PC-9 (cell line): ENCODE data around the gene EXOC4. TPM values are rescaled to one million over a fixed set of nuclear protein-coding genes. Genes with fewer than 3 reads are reported as not detected.

Source experiments
- BruUV-seq: library from RNA; stranded (reverse); fragments of 400-500 nt; replicated peaks from 2 replicates; lab custom pipeline; 2021; lab: Mats Ljungman, UMichigan
- CTCF ChIA-PET: fragments of 300-600 bp; sonication (Branson Sonifier 250); formaldehyde crosslinking; loops from one replicate; lab custom pipeline; 2022; ENCODE audit warnings: antibody characterized with exemption; lab: Charles Lee
- POLR2A ChIA-PET: fragments of 300-600 bp; sonication (Branson Sonifier 250); formaldehyde crosslinking; loops from one replicate; lab custom pipeline; 2022; ENCODE audit warnings: antibody characterized with exemption; ENCODE audit not compliant: unreplicated experiment; lab: Charles Lee
- DNase-seq, 2 experiments: peaks; one replicate each; pipeline versions ENCODE4 v3.0.0 to v3.0.0-alpha.2; 2015 to 2022; ENCODE audit warnings: mixed read lengths in 1 of 2
- H2AFZ ChIP-seq: fragments of 200-600 bp; sonication (generic); 2 replicates; pipeline ENCODE4 v1.8.1; 2017; ENCODE audit warnings: antibody characterized with exemption
- H3F3A ChIP-seq: fragments of 200-600 bp; sonication (generic); 2 replicates; pipeline ENCODE4 v1.8.1; 2017; ENCODE audit warnings: antibody characterized with exemption, mild to moderate bottlenecking, low read depth; ENCODE audit not compliant: insufficient read depth
- H3K27ac ChIP-seq: fragments of 200-600 bp; sonication (generic); 2 replicates; pipeline ENCODE4 v1.6.1; 2016; ENCODE audit warnings: mixed run types
- H3K27me3 ChIP-seq: fragments of 200-600 bp; sonication (generic); 2 replicates; pipeline ENCODE4 v1.6.1; 2016; ENCODE audit warnings: low read depth, mixed run types; ENCODE audit not compliant: insufficient read depth
- H3K36me3 ChIP-seq: fragments of 200-600 bp; sonication (generic); 2 replicates; pipeline ENCODE4 v1.6.1; 2016; ENCODE audit warnings: low read depth, mixed run types
- H3K4me1 ChIP-seq: fragments of 200-600 bp; sonication (generic); replicated peaks from 2 replicates; pipeline ENCODE4 v1.6.1; 2016; ENCODE audit warnings: mixed run types; ENCODE audit not compliant: insufficient read depth
- H3K4me2 ChIP-seq: fragments of 200-600 bp; sonication (generic); 2 replicates; pipeline ENCODE4 v1.6.1; 2017; ENCODE audit warnings: mixed run types
- H3K4me3 ChIP-seq: fragments of 200-600 bp; sonication (generic); 2 replicates; pipeline ENCODE4 v1.6.1; 2016; ENCODE audit warnings: mixed run types
- H3K79me2 ChIP-seq: fragments of 200-600 bp; sonication (generic); 2 replicates; pipeline ENCODE4 v1.6.1; 2017; ENCODE audit warnings: low read depth, mixed run types
- H3K9me2 ChIP-seq: fragments of 200-600 bp; sonication (generic); 2 replicates; pipeline ENCODE4 v1.8.1; 2017; ENCODE audit warnings: mild to moderate bottlenecking; ENCODE audit not compliant: insufficient read depth
- H3K9me3 ChIP-seq: fragments of 200-600 bp; sonication (generic); 2 replicates; pipeline ENCODE4 v1.8.1; 2016; ENCODE audit warnings: low read depth; ENCODE audit not compliant: insufficient read depth
- H4K20me1 ChIP-seq: fragments of 200-600 bp; sonication (generic); 2 replicates; pipeline ENCODE4 v1.8.1; 2017; ENCODE audit not compliant: insufficient read depth
- CTCF ChIP-seq: fragments of 200-600 bp; sonication (generic); conservative IDR thresholded peaks from 2 replicates; pipeline ENCODE4 v1.6.1; 2017; ENCODE audit warnings: mixed run types, antibody characterized with exemption, mild to moderate bottlenecking, moderate library complexity
- EZH2 ChIP-seq: fragments of 200-600 bp; sonication (generic); IDR thresholded peaks from 2 replicates; pipeline ENCODE4 v1.8.0; 2017; ENCODE audit warnings: antibody characterized with exemption, low read depth
- intact Hi-C: fragments of 100-400 bp; cut with micrococcal nuclease; formaldehyde crosslinking; loops from one replicate; pipeline ENCODE4 v1.10.0; 2022; ENCODE audit not compliant: unreplicated experiment
- total RNA-seq: library from RNA; stranded (reverse); gene quantifications from 2 replicates; pipeline ENCODE4 v1.2.3, GENCODE V29; 2021

EXOC4 gene
- total RNA-seq, 1 experiment from 2014 or later = 101 TPM

- Histone ChIP-seq H3K27ac (no peak overlapping the region), H3K4me3 (no peak overlapping the region), H3F3A (no peaks in the 10 kb centered on the region), H3K79me2 (peaks cover 47% of the 10 kb centered on the region), H3K9me2 (no peaks in the 10 kb centered on the region), H3K4me1 (peaks cover 19% of the 10 kb centered on the region), H3K36me3 (no peaks in the 10 kb centered on the region), H3K9me3 (no peaks in the 10 kb centered on the region), H3K4me2 (no peak overlapping the region), H2AFZ (no peak overlapping the region), H4K20me1 (no peaks in the 10 kb centered on the region), H3K27me3 (no peaks in the 10 kb centered on the region)
- no peak for DNase-seq
- intact Hi-C loops = loop anchor here (10.0 kb wide), 2 partner anchors 171 to 599 kb away; partner anchors contain the start of gene CHCHD3
- POLR2A ChIA-PET = no interaction called here
- TF ChIP-seq CTCF = no peak
- TF ChIP-seq EZH2 = no peak
- CTCF ChIA-PET = no interaction called here
- BruUV-seq = no TSS peak
Measured at GRCh38 chr7:133255486-133255885, 2.6 kb downstream of the EXOC4 start.

- Histone ChIP-seq H3K9me3 (no peaks in the 10 kb centered on the region), H3K27me3 (no peaks in the 10 kb centered on the region), H4K20me1 (no peaks in the 10 kb centered on the region), H3K4me3 (no peak overlapping the region), H3F3A (no peaks in the 10 kb centered on the region), H3K4me1 (peaks cover 19% of the 10 kb centered on the region), H3K4me2 (no peak overlapping the region), H3K27ac (no peak overlapping the region), H3K36me3 (no peaks in the 10 kb centered on the region), H2AFZ (no peak overlapping the region), H3K79me2 (peaks cover 47% of the 10 kb centered on the region), H3K9me2 (no peaks in the 10 kb centered on the region)
- no TSS peak for BruUV-seq
- no peak for DNase-seq
- no peak for TF ChIP-seq CTCF
- TF ChIP-seq EZH2 = no peak
- ChIA-PET POLR2A (no interaction called here), CTCF (no interaction called here)
- intact Hi-C loops = loop anchor here (10.0 kb wide), 2 partner anchors 173 to 597 kb away; partner anchors contain the start of gene CHCHD3
Measured at GRCh38 chr7:133258174-133258573, 5.3 kb downstream of the EXOC4 start.

GRCh38 chr7:133265821-133266220 lies 12.9 kb downstream of the EXOC4 start:
- BruUV-seq = no TSS peak
- intact Hi-C loops = no loop called here
- no peaks in the 10 kb centered on the region for H3K79me2 ChIP-seq
- POLR2A ChIA-PET = no interaction called here
- TF ChIP-seq CTCF = no peak
- TF ChIP-seq EZH2 = no peak
- H4K20me1 ChIP-seq = peaks cover 11% of the 10 kb centered on the region
- no peak overlapping the region for H3K4me2 ChIP-seq
- H3K27me3 ChIP-seq = no peaks in the 10 kb centered on the region
- H3K9me3 ChIP-seq = no peaks in the 10 kb centered on the region
- CTCF ChIA-PET = no interaction called here
- H3K4me3 ChIP-seq = no peak overlapping the region
- no peaks in the 10 kb centered on the region for H3K36me3 ChIP-seq
- H2AFZ ChIP-seq = no peak overlapping the region
- no peak overlapping the region for H3K27ac ChIP-seq
- no peaks in the 10 kb centered on the region for H3F3A ChIP-seq
- DNase-seq = no peak
- no peaks in the 10 kb centered on the region; the same call in 1 of the 2 replicates for H3K9me2 ChIP-seq
- no peaks in the 10 kb centered on the region for H3K4me1 ChIP-seq
